Memory B cell (primary cell): ENCODE data around the gene AGRN.
"Not testable (repeated sequence)": the region's sequence is repeated elsewhere in the genome, so short reads cannot be mapped to it uniquely, and the experiment has no call there.

ENCODE experiments used
- ATAC-seq: fragments of 150-1000 bp; cut with Tn5 transposase; 2 replicates; pipeline ENCODE4 v1.10.0; 2021; ENCODE audit warnings: low read depth, mild to moderate bottlenecking, moderate library complexity
- DNase-seq, 2 donors: peaks; one replicate each; pipeline ENCODE4 v3.0.0; 2022; ENCODE audit warnings: low spot score in 2 of 2
- H3K27ac Mint-ChIP-seq: one replicate; pipeline ENCODE4 v1.8.0; 2022; ENCODE audit warnings: mild to moderate bottlenecking, moderate library complexity, mixed read lengths
- H3K27me3 Mint-ChIP-seq: one replicate; pipeline ENCODE4 v1.8.0; 2022; ENCODE audit warnings: mixed read lengths
- H3K36me3 Mint-ChIP-seq: one replicate; pipeline ENCODE4 v1.8.0; 2022; ENCODE audit warnings: mild to moderate bottlenecking, mixed read lengths
- H3K4me1 Mint-ChIP-seq: one replicate; pipeline ENCODE4 v1.8.0; 2022; ENCODE audit warnings: mixed read lengths
- H3K4me3 Mint-ChIP-seq: one replicate; pipeline ENCODE4 v1.8.0; 2022; ENCODE audit warnings: mild to moderate bottlenecking, moderate library complexity, mixed read lengths
- H3K9me3 Mint-ChIP-seq: one replicate; pipeline ENCODE4 v1.8.0; 2022; ENCODE audit warnings: mixed read lengths

AGRN gene

DNA sequence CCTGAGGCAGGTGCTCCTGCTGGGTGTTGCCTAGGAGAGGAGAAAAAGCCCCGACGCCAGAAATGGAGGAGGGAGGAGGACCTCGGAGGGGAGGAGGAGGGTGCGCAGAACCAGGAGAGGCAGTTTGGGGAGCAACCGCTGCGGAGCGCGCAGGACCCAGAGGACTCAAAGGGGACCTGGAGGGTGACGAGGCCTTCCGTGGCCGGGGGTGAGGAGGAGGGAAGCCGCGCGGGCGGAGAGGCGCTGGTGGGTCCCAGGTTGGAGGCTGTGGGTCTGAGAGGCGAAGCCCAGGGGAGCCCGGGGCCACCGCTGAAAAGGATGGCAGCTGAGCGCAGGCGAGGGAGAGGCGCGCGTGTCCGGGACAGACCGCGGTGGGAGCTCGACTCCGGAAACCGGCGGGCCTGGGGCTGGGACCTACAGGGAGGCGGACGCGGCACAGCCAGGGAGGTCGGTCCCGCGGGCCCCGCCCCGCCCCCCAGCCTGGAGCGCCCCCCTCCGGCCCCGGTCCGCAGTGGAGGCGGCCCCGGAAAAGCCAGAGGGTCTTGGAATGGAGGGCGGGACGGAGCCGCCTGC, 39.1 kb downstream of the AGRN start:
- ATAC-seq (peak; percentile 16), DNase-seq (no peak)
- H3K9me3 Mint-ChIP-seq = no peaks in the 10 kb centered on the region
- no peaks in the 10 kb centered on the region for H3K36me3 Mint-ChIP-seq
- H3K27me3 Mint-ChIP-seq = peaks cover 19% of the 10 kb centered on the region
- H3K27ac Mint-ChIP-seq = no peak overlapping the region
- H3K4me1 Mint-ChIP-seq = peaks cover 13% of the 10 kb centered on the region
- peak overlapping the region; percentile 87 for H3K4me3 Mint-ChIP-seq

GRCh38 chr1:1059494-1060280, 39.8 kb downstream of the AGRN start:
- H3K4me1 Mint-ChIP-seq = peaks cover 19% of the 10 kb centered on the region
- H3K36me3 Mint-ChIP-seq = no peaks in the 10 kb centered on the region
- H3K9me3 Mint-ChIP-seq = no peaks in the 10 kb centered on the region
- DNase-seq (peak; percentile 96), ATAC-seq (peak; percentile 78)
- H3K27me3 Mint-ChIP-seq = peaks cover 19% of the 10 kb centered on the region
- H3K27ac Mint-ChIP-seq = no peak overlapping the region
- peak overlapping the region; percentile 49 for H3K4me3 Mint-ChIP-seq

- no peak overlapping the region for H3K27ac Mint-ChIP-seq
- peaks cover 19% of the 10 kb centered on the region for H3K4me1 Mint-ChIP-seq
- DNase-seq (no peak), ATAC-seq (no peak)
- no peaks in the 10 kb centered on the region for H3K36me3 Mint-ChIP-seq
- peak overlapping the region; percentile 49 for H3K4me3 Mint-ChIP-seq
- H3K27me3 Mint-ChIP-seq = peaks cover 19% of the 10 kb centered on the region
- H3K9me3 Mint-ChIP-seq = no peaks in the 10 kb centered on the region
Measured at GRCh38 chr1:1060281-1061000, 40.5 kb downstream of the AGRN start.

GRCh38 chr1:1061682-1062345, 41.9 kb downstream of the AGRN start:
- no peak for DNase-seq
- no peak for ATAC-seq
- H3K27me3 Mint-ChIP-seq = peaks cover 12% of the 10 kb centered on the region
- H3K36me3 Mint-ChIP-seq = no peaks in the 10 kb centered on the region
- no peaks in the 10 kb centered on the region for H3K9me3 Mint-ChIP-seq
- no peak overlapping the region for H3K27ac Mint-ChIP-seq
- peaks cover 15% of the 10 kb centered on the region for H3K4me1 Mint-ChIP-seq
- no peak overlapping the region for H3K4me3 Mint-ChIP-seq

- Mint-ChIP-seq H3K9me3 (no peaks in the 10 kb centered on the region), H3K27ac (peak overlapping the region; percentile 50), H3K4me1 (peaks cover 15% of the 10 kb centered on the region), H3K4me3 (no peak overlapping the region), H3K27me3 (peaks cover 12% of the 10 kb centered on the region), H3K36me3 (no peaks in the 10 kb centered on the region)
- DNase-seq (no peak), ATAC-seq (no peak)
Measured at GRCh38 chr1:1062348-1063163, 42.6 kb downstream of the AGRN start.

DNA sequence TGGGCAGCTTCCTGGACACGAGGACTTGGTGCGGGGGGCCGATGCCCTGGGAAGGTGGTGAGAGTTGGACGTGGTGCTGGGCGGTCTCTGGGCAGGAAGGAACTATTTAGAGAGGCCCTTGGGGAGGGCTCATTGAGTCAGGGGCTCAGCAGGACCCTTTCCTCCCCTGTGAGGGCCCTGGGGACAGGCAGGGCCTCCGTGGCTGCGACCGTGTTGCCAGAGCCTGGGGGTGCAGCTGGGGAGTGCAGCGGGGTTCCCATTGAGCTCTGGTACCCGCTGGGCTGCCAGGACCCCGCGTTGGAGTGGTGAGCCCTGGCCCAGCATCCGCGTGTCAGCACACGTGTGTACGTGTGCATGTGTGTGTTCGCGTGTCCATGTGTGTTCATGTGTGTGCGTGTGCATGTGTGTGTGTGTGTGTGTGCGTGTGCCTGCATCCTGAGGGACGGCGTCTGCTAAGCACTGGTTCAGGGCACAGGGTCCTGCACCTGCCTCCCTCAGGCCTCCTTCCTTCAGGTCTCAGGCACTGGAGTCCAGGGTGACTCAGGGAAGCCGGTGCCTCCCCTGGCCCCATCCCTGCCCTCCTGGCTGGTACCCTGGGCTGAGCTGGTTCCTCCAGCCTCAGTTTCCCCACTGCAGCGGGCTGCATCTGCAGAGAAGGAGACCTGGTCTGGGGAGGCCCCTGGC, 43.5 kb downstream of the AGRN start:
- peaks cover 16% of the 10 kb centered on the region for H3K4me1 Mint-ChIP-seq
- H3K4me3 Mint-ChIP-seq = no peak overlapping the region
- DNase-seq = no peak
- H3K27me3 Mint-ChIP-seq = peaks cover 8% of the 10 kb centered on the region
- no peaks in the 10 kb centered on the region for H3K9me3 Mint-ChIP-seq
- peaks cover 1% of the 10 kb centered on the region for H3K36me3 Mint-ChIP-seq
- H3K27ac Mint-ChIP-seq = peak overlapping the region; percentile 50
- no peak for ATAC-seq

GRCh38 chr1:1063945-1064831, 44.3 kb downstream of the AGRN start:
- Mint-ChIP-seq H3K9me3 (no peaks in the 10 kb centered on the region), H3K4me1 (peaks cover 10% of the 10 kb centered on the region), H3K27me3 (peaks cover 3% of the 10 kb centered on the region), H3K27ac (peak overlapping the region; percentile 87), H3K4me3 (peak overlapping the region; percentile 24), H3K36me3 (peaks cover 2% of the 10 kb centered on the region)
- ATAC-seq (peak; percentile 40), DNase-seq (peak; percentile 78 to 85)

DNA sequence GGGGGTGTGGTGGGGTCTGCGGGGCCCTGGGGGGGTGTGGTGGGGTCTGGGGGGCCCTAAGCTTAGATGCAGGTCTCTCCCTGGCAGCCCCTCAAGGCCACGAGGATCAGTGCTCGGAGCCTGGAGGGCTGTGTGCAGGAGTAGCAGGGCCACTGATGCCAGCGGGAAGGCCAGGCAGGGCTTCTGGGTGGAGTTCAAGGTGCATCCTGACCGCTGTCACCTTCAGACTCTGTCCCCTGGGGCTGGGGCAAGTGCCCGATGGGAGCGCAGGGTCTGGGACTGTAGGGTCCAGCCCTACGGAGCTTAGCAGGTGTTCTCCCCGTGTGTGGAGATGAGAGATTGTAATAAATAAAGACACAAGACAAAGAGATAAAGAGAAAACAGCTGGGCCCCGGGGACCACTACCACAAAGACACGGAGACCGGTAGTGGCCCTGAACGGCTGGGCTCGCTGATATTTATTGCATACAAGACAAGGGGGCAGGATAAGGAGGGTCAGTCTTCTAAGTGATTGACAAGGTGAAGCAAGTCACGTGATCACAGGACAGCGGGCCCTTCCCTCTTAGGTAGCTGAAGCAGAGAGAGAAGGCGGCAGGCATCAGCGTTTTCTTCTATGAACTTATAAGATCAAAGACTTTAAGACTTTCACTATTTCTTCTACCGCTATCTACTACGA, 45.5 kb downstream of the AGRN start:
- DNase-seq = no peak
- peaks cover 2% of the 10 kb centered on the region for H3K36me3 Mint-ChIP-seq
- peaks cover 14% of the 10 kb centered on the region for H3K4me1 Mint-ChIP-seq
- peaks cover 3% of the 10 kb centered on the region for H3K27me3 Mint-ChIP-seq
- no peak for ATAC-seq
- no peaks in the 10 kb centered on the region for H3K9me3 Mint-ChIP-seq
- no peak overlapping the region for H3K27ac Mint-ChIP-seq
- no peak overlapping the region for H3K4me3 Mint-ChIP-seq

- not testable (repeated sequence) for ATAC-seq, H3K9me3 Mint-ChIP-seq, DNase-seq, H3K36me3 Mint-ChIP-seq, H3K27me3 Mint-ChIP-seq, H3K4me3 Mint-ChIP-seq, H3K27ac Mint-ChIP-seq
- H3K4me1 Mint-ChIP-seq = peaks cover 14% of the 10 kb centered on the region
Measured at GRCh38 chr1:1065940-1066304, 46.0 kb downstream of the AGRN start.

DNA sequence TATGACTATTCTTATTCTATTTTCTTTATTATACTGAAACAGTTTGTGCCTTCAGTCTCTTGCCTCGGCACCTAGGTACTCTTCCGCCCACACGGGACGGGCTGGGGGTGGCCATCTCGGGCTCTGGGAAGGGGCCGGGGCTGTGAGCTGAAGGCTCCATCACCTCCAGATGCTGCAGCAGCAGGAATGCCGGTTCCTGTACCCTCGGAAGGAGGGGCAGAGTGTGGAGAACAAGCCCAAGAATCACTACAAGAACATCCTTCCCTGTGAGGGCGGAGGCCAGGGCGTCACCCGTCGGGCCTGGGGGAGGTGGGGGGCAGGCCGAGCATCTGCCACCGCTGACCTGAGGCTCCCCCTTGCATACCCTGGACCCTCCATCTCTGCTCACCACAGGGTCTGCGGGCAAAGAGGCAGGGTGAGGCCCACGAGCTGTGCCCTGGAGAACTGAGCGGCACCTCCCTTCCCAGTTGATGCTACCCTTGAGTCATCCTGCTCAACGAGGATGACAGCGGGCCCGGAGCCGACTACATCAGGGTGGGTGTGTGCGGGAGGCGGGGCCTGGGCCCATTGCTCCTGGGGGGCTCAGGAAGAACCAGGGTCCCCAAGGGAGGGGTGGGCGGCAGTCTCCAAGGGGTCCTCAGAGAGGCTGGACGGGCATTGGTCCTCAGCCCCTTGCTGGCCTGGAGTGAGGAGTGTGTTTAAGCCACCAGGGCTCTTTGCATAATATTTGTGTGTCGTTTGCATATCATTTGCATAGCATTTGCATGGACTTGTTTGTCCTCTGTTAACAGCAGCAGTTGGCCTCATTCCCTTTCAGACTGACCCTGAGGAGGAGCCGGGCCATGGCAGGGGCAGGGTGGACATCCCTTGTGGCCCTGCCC, 46.7 kb downstream of the AGRN start:
- Mint-ChIP-seq H3K36me3 (peaks cover 2% of the 10 kb centered on the region), H3K4me1 (peaks cover 14% of the 10 kb centered on the region), H3K4me3 (no peak overlapping the region), H3K27ac (no peak overlapping the region), H3K9me3 (no peaks in the 10 kb centered on the region), H3K27me3 (peaks cover 1% of the 10 kb centered on the region)
- ATAC-seq = no peak
- no peak for DNase-seq

DNA sequence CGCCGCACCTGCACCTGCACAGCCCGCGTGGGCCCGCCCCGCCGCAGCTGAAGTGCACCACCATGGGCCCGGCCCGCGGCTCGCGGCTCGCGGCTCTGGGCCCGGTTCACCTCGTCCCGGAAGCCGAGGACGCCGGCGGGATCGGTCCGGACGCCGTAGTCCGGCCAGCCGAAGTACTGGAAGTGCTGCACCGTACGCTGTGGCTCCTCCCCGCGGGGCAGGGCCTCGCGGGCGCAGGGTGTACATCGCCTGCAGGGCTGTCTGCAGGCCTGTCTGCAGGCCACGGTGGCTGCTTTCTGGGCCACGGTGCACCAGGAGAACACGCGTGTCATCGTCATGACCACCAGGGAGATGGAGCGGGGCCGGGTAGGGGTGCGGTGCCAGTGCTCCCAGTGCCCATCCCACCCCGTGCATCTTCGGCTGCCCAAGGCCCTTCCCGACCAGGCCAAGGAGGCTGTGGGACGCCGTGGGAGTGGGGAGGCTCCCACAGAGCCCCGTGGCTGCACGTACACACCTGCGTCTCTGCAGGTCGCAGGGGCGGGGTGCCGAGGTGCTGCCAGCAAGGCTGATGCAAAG, 47.5 kb downstream of the AGRN start:
- Mint-ChIP-seq H3K9me3 (no peaks in the 10 kb centered on the region), H3K27me3 (peaks cover 1% of the 10 kb centered on the region), H3K27ac (no peak overlapping the region), H3K4me1 (peaks cover 14% of the 10 kb centered on the region), H3K4me3 (no peak overlapping the region), H3K36me3 (peaks cover 2% of the 10 kb centered on the region)
- ATAC-seq (no peak), DNase-seq (no peak)
